8988T (cell line): ENCODE data around the gene DST.

Experiments used
- DNase-seq: peaks from one replicate; pipeline ENCODE4 v3.0.0; 2011

The DST gene

DNA sequence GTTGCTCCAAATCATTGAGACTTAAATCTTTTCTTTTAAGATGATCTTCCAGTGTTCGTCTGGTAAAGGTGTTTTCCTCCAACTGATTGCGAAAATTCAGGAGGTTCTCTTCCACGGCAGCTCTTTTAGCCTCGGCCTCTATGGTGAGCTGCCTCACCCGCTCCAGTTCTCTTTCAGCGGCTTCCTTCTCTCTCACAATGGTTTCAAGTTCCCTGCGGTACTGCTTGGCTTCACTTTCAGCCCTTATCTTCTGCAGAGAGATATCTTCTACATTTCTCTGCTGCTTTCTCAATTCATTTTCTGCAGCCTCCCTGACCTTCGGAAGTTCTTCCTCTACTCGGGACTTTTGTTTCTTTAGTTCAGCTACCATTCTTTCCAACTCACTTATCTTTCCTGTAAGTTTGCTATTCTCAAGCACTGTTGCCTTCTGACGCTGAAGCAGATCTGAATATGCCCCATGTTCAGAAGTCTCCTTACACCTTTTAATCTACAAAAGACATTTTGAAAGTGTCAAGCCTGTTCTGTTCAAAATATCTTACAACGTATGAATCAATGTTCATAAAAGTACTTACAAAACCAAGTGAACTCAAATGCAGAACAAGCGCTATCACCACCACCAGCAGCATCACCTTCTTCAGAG is 22.3 kb downstream of the DST start:
- no peak for DNase-seq

DNA sequence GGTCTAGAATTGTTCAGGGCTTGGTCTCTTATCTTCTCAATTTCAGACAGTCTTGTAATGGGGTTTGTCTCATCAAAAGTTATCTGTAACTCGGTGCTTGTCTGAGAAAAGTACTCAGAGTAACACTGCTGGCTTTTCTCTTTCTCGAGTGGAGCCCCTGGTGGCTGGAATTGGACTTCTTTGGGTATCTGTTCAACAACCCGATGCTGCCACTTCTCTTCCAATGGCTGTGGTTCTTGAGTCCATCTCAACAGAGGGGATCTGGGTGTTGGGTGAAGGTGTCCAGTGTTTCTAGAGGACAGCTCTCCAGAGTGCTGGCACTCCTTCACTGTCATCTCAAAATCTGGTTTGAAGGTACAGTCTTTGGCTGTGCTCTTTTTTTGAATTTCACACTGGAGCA is 24.6 kb downstream of the DST start:
- no peak for DNase-seq

DNA sequence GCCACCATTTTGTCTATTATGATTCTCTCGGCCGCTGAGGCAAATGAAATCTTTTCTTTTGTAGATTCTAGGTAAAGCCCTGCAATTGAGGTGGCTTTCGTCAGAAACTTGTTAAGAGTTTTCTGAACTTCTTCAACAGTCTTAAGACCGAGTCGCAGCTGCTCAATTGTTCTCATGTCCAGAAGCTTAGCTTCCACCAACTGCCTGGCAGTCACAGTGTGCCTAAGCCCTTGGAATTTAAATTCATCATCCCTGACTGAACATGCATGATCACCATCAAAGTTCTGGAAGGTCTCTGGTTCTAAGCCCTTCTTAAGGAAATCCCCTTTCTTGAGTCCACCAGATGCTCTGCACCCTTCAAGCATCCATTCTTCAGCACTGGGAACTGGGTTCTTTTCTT is 25.7 kb downstream of the DST start:
- no peak for DNase-seq

DNA sequence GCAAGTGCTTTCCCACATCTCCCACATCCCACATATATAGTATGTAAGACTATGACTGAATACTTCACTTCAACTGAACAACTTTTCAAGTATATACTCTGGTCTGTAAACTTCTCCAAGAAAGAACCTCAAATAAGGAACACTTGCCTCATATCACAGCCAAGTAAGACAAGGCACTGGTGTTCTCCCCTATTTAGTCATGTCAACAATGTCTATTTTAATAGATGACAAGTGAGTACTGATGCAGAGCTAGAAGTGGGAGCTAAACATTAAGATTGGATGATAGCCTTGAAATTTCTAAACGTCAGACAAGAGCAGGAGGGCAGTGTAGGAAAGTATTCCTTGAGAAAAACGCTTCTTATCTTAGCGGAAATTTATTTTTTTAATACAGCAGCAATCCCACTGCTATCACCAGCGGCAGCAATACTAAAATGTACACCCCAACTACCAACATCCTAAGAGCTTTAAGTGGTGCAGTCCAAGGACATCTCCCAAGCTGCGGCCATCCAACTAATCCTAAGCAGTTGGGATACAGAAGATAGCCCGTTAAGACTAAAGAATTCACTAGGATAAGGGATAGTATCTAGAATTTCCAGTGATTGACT is 29.3 kb downstream of the DST start:
- no peak for DNase-seq

GRCh38 chr6:56608332-56608731 is 34.4 kb downstream of the DST start:
- no peak for DNase-seq

- no peak for DNase-seq
These were observed 35.5 kb downstream of the DST start for GRCh38 chr6:56607111-56607752.

GRCh38 chr6:56605435-56605834 is 37.3 kb downstream of the DST start:
- no peak for DNase-seq

GRCh38 chr6:56604186-56604585 is 38.5 kb downstream of the DST start:
- DNase-seq, result no peak

DNA sequence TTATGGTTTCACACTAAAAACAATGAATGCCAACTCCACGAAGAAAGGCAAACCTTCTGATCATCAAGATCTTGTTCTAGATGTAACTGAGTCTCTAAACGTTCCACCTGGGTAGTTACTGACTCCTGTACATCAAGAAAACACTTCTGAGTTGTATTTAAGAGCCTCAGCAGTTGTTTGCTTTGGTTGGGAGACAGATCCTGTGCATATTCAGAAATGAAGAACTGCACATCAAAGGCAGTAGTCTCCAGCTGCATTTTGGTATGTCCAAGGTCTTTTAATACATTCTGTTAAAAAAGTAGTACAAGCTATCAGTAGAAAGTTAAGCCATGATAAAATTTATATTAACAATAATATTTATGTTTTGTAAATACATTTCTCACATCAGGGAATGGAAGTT is 41.3 kb downstream of the DST start:
- no peak for DNase-seq

- DNase-seq, result no peak
These were observed 47.1 kb downstream of the DST start for GRCh38 chr6:56595490-56596122.

DNA sequence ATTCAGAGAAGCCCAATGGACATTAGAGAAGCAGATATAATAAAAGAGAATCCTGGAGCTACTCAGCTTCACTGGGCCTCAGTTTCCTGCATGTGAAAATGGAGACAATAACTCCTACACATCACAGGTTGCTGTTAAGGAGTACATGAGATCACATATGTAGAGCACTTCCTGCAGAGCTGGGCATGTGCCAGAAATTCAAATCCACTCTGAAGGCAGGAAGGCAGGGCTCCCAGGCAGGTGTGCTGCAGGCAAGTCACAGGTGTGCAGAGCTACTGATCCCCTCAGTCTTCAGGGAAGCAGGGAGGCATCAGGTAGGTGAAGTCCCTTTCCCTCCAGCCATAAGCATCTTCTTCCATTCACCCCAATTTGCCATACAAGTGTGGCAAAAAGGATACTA is 48.0 kb downstream of the DST start:
- no peak for DNase-seq

DNA sequence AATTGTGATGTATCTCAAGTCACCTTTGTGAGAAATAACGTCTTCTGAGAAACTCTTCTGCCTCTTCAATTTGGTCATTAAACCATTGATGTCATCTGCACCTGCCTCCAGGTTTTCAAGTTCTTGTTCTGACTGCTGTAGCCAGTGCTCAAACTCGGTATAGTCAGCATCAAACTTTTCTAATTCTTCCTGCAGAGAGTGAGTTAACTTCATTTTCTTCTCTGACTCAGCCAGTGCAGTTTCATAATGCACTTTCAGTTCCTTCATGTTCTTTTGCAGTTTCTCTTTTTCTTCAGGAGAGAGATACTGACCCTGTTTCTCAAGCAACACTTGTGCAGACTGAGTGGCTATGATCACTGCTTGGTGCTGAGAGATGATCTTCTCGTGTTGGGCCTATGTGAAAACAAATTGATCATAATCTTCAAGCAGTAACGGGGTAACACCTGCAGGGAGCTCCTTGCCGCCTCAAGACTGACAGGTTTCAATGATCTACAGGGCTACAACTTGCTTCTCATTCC is 48.8 kb downstream of the DST start:
- DNase-seq, result no peak

DNA sequence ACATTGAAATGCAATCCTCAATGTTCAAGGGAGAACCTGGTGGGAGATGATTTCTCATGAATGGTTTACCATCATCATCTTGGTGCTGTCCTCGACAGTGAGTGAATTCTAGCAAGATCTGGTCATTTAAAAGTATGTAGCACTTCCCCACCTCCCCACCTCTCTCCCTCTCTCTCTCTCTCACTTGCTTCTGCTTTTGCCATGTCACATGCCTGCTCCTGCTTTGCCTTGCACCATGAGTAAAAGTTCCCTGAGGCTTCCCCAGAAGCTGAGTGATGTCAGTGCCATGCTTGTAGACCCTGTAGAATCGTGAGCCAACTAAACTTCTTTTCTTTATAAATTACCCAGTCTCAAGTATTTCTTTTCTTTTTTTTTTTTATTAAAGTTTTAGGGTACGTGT is 60.5 kb downstream of the DST start:
- DNase-seq, result no peak

DNA sequence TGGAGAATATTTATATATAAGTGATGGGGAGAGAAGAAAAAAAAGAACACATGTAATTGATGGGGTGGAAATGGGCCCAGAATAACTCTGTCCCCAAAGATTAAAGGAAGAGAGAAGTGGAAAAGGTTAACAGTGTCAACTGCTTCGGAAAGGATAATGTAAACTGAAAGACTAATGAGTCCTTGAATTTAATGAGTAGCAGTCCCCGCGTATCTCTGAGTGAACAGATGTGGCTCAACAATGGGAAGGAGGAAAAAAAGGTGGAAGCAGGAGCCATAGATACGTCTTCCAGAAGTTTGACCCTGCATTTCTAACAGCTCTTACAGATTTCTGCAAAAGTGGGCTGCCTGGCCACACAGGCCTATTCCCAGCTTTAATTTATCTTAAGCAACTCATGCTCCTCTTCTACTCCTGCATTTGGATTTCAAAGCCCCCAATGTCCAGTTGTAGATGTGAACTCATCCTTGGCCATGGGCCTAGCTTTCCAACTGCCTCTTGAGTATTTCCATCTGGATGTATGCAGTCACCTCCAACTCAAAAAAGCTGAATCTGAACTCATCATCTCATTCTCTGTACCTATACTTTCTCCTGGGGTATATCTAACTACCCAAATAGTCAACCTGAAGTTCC is 61.3 kb downstream of the DST start:
- DNase-seq, result no peak

DNA sequence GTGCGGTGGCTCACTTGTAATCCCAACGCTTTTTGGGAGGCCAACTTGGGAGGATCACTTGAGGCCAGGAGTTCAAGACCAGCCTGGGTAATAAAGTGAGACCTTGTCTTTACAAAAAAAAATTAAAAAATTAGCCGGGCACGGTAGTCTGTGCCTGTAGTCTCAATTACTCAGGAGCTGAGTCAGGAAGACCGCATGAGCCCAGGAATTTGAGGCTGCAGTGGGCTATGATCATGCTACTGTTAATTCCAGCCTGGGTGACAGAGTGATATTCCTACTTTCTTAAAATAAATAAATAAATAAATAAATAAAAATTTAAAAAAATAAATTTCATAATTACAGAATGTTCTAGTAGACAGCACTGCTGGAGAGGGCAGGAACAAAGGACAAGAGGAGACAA is 62.4 kb downstream of the DST start:
- no peak for DNase-seq

DNA sequence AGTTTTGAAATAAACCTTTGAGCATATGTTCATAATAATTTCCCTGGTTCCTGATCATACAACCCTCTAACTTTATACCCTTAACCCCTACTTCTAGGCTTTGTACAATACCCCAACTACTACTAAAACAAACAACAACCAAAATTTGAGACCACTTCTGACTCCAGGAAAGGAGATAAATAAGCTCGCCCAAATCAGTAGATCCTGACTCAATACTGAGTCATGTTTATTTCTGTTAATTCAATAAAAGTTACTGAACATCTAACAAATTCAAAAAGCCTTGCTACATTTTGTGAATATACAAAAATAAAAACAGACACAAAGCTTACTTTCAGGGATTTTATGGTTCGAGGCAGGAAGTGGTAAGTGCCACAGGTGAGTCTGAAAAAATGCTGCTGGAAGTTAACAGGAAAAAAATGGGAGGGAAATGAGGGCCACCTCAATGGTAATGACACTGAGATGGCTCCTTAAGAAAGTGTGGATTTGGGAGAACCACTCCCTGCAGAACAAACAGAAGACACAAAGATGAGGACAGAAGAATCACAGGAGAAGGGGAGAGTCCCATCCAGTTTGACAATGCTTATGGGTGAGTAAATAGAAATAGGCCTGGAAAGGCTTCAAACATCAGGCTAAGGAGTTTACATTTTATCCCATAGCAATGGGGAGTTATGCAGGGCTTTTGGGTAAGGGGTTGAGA is 63.4 kb downstream of the DST start:
- DNase-seq, result no peak

DNA sequence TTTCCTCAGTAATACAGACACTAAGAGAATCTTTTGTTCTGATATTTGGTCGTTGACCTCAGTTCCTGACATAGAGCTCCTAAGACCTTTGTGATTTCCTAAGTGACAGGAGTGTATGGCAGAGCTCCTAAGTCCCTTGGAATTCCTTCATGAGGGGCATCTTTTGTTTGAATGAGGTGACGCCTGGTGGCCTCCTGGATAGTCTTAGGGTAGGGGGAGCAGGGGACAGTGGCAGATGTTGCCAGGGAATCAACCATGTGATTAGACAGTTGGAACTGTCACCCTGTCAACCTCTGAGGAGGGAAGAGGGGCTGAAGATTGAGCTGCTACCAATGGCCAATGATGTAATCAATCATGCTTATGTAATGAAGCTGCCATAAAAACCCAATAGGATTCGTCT is 67.0 kb downstream of the DST start:
- DNase-seq, result no peak

DNA sequence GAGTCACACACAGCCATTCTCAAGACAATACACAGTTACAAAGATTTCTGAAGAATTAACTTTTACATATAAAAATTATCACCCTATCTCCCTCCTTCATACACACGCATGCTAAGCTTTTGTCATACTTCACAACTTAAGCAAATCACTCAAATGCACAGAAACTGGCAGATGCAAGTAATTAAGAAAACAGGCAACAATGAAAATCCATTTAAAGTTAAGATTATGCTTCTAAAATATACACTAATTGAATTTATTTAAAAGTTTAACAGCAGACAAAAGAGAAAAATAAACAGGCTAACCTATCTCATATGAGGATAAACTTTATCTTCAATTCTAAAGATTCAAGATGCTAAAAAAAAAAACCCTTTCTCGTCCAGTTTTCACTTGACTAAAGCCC is 68.4 kb downstream of the DST start:
- no peak for DNase-seq

DNA sequence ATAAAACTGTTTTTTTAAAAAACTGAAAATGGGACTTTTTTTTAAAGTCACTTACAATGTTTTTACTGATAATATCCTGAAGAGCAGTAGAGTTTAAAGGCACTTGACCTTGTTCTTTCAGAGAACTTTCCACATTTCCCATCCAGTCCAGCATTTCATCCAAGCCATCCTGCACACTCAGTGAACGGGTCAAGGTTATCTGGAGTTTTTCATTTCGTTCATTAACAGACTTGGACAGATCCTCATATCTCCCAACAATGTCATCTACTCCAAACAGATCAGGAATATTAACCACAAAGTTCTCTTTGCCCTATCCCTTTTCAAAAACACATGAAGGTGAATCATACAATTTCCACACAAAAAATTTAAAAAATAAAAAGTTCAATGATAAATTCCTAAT is 69.1 kb downstream of the DST start:
- DNase-seq, result no peak

- no peak for DNase-seq
These were observed 69.8 kb downstream of the DST start for GRCh38 chr6:56572788-56573471.

- DNase-seq, result no peak
These were observed 71.1 kb downstream of the DST start for GRCh38 chr6:56571605-56572004.
